Lower lobe of right lung (tissue), 2 donors: ENCODE results near the gene CGB7. TPM values are rescaled to one million over a fixed set of nuclear protein-coding genes. Genes with fewer than 3 reads are reported as not detected.
"Not testable (repeated sequence)": the region's sequence is repeated elsewhere in the genome, so short reads cannot be mapped to it uniquely, and the experiment has no call there.

Experiments used
- ATAC-seq, 2 donors: fragments of 200-7000 bp; cut with Tn5 transposase; one replicate each; pipeline ENCODE4 v1.9.1; 2020 to 2022; ENCODE audit warnings: mild to moderate bottlenecking in 2 of 2, moderate library complexity in 2 of 2
- DNase-seq: peaks from one replicate; pipeline ENCODE4 v3.0.0-alpha.2; 2020
- H3K27ac ChIP-seq: fragments of 200-600 bp; one replicate; pipeline ENCODE4 v1.8.0; 2022
- H3K27me3 ChIP-seq: fragments of 200-600 bp; one replicate; pipeline ENCODE4 v1.8.0; 2022; ENCODE audit warnings: low read depth
- H3K36me3 ChIP-seq: fragments of 200-600 bp; one replicate; pipeline ENCODE4 v1.8.0; 2022; ENCODE audit warnings: mild to moderate bottlenecking
- H3K4me1 ChIP-seq: fragments of 200-600 bp; one replicate; pipeline ENCODE4 v1.8.0; 2022
- H3K4me3 ChIP-seq: fragments of 200-600 bp; one replicate; pipeline ENCODE4 v1.8.0; 2022; ENCODE audit warnings: mild to moderate bottlenecking
- H3K9me3 ChIP-seq: fragments of 200-600 bp; one replicate; pipeline ENCODE4 v1.8.0; 2022
- CTCF ChIP-seq: fragments of 200-600 bp; IDR thresholded peaks from one replicate; pipeline ENCODE4 v1.8.0; 2022; ENCODE audit warnings: antibody characterized with exemption, mild to moderate bottlenecking
- intact Hi-C: fragments of 100-400 bp; cut with DNase I; formaldehyde crosslinking; loops from one replicate; pipeline ENCODE4 v1.11.0; 2022
- total RNA-seq: library from RNA; stranded (reverse); fragmentation: NEBNext Ultra II Directional; extraction: Animal tissue kit (Norgen Biotek cat#: 25700); gene quantifications from one replicate; pipeline ENCODE4 v1.2.1, GENCODE V29; 2021
- donor health status: DM: no; HTN: yes; CAD: no; lungs with severe emphysema.

Gene CGB7
- total RNA-seq, 1 donor from 2014 or later: 0.77 TPM

- peak; percentile 68 for DNase-seq
- H3K9me3 ChIP-seq: no peaks in the 10 kb centered on the region
- peak overlapping the region; percentile 24 for H3K27ac ChIP-seq
Measured at GRCh38 chr19:49064029-49064629, 6.6 kb upstream of the CGB7 start.

DNA sequence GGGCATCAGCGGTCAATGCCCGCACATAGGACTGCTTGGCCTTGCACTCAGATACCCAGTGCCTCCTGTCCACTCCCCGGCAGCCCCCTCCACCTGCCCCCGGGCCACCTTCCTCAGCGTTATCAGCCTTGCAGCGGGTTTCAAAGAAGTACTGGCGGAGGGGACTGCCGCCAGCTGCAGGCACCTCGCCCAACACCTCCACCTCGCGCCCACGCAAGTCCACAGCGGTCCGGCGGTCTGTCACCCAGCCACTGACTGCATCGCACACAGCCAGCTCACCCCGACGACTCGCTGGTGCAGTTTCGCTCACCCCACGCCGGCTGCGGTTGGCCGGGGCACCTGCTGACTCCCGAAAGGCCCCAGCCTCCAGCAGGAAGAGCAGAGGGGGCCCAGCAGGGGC, 3.9 kb upstream of the CGB7 start:
- ATAC-seq: no peak
- intact Hi-C loops: no loop called here
- DNase-seq: no peak
- H3K36me3 ChIP-seq: no peaks in the 10 kb centered on the region
- H3K4me1 ChIP-seq: peaks cover 16% of the 10 kb centered on the region
- peaks cover 43% of the 10 kb centered on the region for H3K27me3 ChIP-seq
- H3K27ac ChIP-seq: no peak overlapping the region
- H3K9me3 ChIP-seq: no peaks in the 10 kb centered on the region
- H3K4me3 ChIP-seq: no peak overlapping the region
- no peak for TF ChIP-seq CTCF

More at GRCh38 chr19:49064029-49064629, 6.6 kb upstream of the CGB7 start:
- TF ChIP-seq CTCF: no peak
- Histone ChIP-seq H3K4me3 (peak overlapping the region; percentile 39), H3K27me3 (peaks cover 36% of the 10 kb centered on the region), H3K4me1 (no peaks in the 10 kb centered on the region), H3K36me3 (no peaks in the 10 kb centered on the region)
- intact Hi-C loops: no loop called here
- peak; percentile 85 to 88 for ATAC-seq

DNA sequence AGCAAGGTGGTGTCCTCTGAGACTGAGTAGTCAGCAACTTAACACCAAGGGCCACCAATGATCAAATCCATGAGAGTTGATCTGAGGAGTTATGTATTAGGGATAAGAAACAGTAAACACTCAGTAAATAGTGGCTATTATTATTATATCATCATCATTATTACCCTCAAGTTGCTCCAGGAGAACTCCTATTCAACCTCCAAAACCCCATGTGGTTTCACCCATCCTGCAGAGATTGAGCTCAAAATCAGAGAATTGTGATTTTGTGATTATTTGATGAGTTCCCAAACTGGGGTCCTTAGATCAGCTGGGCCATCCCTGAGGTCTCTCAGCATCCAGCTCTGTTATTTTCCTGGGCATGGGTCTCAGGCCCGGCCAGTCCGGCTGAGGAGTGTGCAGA, 3.5 kb upstream of the CGB7 start:
- H3K4me3 ChIP-seq: no peak overlapping the region
- no peak for DNase-seq
- ATAC-seq: no peak
- no peaks in the 10 kb centered on the region for H3K36me3 ChIP-seq
- H3K4me1 ChIP-seq: peaks cover 21% of the 10 kb centered on the region
- H3K27ac ChIP-seq: no peak overlapping the region
- no peak for TF ChIP-seq CTCF
- H3K27me3 ChIP-seq: peaks cover 39% of the 10 kb centered on the region
- intact Hi-C loops: no loop called here
- H3K9me3 ChIP-seq: no peaks in the 10 kb centered on the region

GRCh38 chr19:49059053-49059452, 1.5 kb upstream of the CGB7 start:
- intact Hi-C loops: no loop called here
- no peak for TF ChIP-seq CTCF
- H3K4me1 ChIP-seq: peaks cover 25% of the 10 kb centered on the region
- H3K36me3 ChIP-seq: no peaks in the 10 kb centered on the region
- no peak overlapping the region for H3K27ac ChIP-seq
- ATAC-seq: no peak
- DNase-seq: no peak
- H3K27me3 ChIP-seq: peaks cover 28% of the 10 kb centered on the region
- H3K4me3 ChIP-seq: no peak overlapping the region
- H3K9me3 ChIP-seq: no peaks in the 10 kb centered on the region

GRCh38 chr19:49058562-49058961, 1.0 kb upstream of the CGB7 start:
- DNase-seq (no peak), ATAC-seq (no peak)
- Histone ChIP-seq H3K27ac (no peak overlapping the region), H3K27me3 (peaks cover 28% of the 10 kb centered on the region), H3K4me1 (peaks cover 25% of the 10 kb centered on the region), H3K9me3 (no peaks in the 10 kb centered on the region), H3K36me3 (no peaks in the 10 kb centered on the region), H3K4me3 (no peak overlapping the region)
- intact Hi-C loops: no loop called here
- no peak for TF ChIP-seq CTCF

GRCh38 chr19:49056902-49057596, 500 bp downstream of the CGB7 start:
- H3K27ac ChIP-seq, DNase-seq, intact Hi-C loops, H3K9me3 ChIP-seq, H3K36me3 ChIP-seq: not testable (repeated sequence)
- H3K4me1 ChIP-seq: peaks cover 25% of the 10 kb centered on the region
- H3K27me3 ChIP-seq: peaks cover 25% of the 10 kb centered on the region
- ATAC-seq: peak; percentile 25 to 53
- peak overlapping the region; percentile 71 for H3K4me3 ChIP-seq
